Measurements from ENCODE around the gene MARF1. TPM values are rescaled to one million over a fixed set of nuclear protein-coding genes. Genes with fewer than 3 reads are reported as not detected.

The MARF1 gene
- total and polyA plus RNA-seq, 2 of the 8 experiments (the other 6 are each of a cell fraction or from before 2014, with no cell fraction given): 5.6 to 31.4 TPM

GRCh38 chr16:15607700-15608396 lies 35.1 kb downstream of the MARF1 start:
- Histone ChIP-seq H3K36me3 (ENCODE audit: control insufficient read depth in 2 of 4, insufficient read depth in 4 of 4, low read length in 3 of 4) (peaks cover 12 to 39% (median 37%) of the 10 kb centered on the region in 4 experiments), H3K9ac (replicated peaks in 1 of 4; ENCODE audit: extremely low read depth in 1 of 4, low read depth in 3 of 4, low read length in 3 of 4) (no peak overlapping the region), H3K79me2 (ENCODE audit: control insufficient read depth in 1 of 2, insufficient read depth in 2 of 2, low read length in 2 of 2) (no peaks in the 10 kb centered on the region), H2BK20ac (ENCODE audit: low read length) (no peak overlapping the region), H2AK5ac (ENCODE audit: low read depth, low read length) (no peak overlapping the region), H2BK12ac (ENCODE audit: low read depth, low read length) (no peak overlapping the region), H3K14ac (ENCODE audit: insufficient read length) (no peak overlapping the region), H3K4ac (replicated peaks; ENCODE audit: insufficient read length, low read depth, low read length) (no peak overlapping the region), H2BK15ac (ENCODE audit: low read length) (no peak overlapping the region), H3K56ac (replicated peaks; ENCODE audit: insufficient read length, low read depth, low read length) (no peak overlapping the region), H2AFZ (ENCODE audit: low read length) (no peak overlapping the region), H3K23ac (ENCODE audit: insufficient read length) (no peak overlapping the region), H4K91ac (replicated peaks; ENCODE audit: insufficient read length, low read length) (no peak overlapping the region), H3K4me3 (ENCODE audit: extremely low read depth in 1 of 4, insufficient read depth in 2 of 4, low read depth in 3 of 4, low read length in 4 of 4) (no peak overlapping the region), H3K9me3 (ENCODE audit: insufficient read depth in 2 of 2, low read depth in 1 of 2, low read length in 1 of 2) (no peaks in the 10 kb centered on the region), H3K4me1 (replicated peaks in 1 of 4; ENCODE audit: control insufficient read depth in 3 of 4, insufficient read depth in 4 of 4, low read length in 3 of 4) (no peaks in the 10 kb centered on the region), H4K8ac (ENCODE audit: extremely low read depth, insufficient read depth, low read length) (no peak overlapping the region), H2BK120ac (replicated peaks; ENCODE audit: low read depth, low read length) (no peak overlapping the region), H4K20me1 (replicated peaks in 1 of 2; ENCODE audit: control insufficient read depth in 1 of 2, insufficient read depth in 2 of 2, low read length in 2 of 2) (peaks cover 0 to 3% of the 10 kb centered on the region in 2 experiments), H3K23me2 (ENCODE audit: low read depth, low read length) (no peaks in the 10 kb centered on the region), H3K79me1 (ENCODE audit: low read depth, low read length) (no peaks in the 10 kb centered on the region), H3K4me2 (ENCODE audit: insufficient read depth in 1 of 2, low read depth in 2 of 2, low read length in 2 of 2) (no peak overlapping the region), H2BK5ac (ENCODE audit: low read depth, low read length) (no peak overlapping the region), H4K5ac (ENCODE audit: insufficient read length, low read depth, low read length) (no peak overlapping the region), H3K27me3 (replicated peaks in 1 of 4; ENCODE audit: control insufficient read depth in 3 of 4, extremely low read depth in 1 of 4, insufficient read depth in 3 of 4, low read length in 3 of 4) (no peaks in the 10 kb centered on the region), H3K27ac (ENCODE audit: low read depth, low read length) (0 out of 2 replicates have a peak overlapping the region, but pooled peaks have one; percentile 39), H3K18ac (ENCODE audit: extremely low read depth, low read length) (no peak overlapping the region)
- 93% methylated on average over 13 of the region's 13 CpGs; no CpG with 5 or more reads in 1 of the 2 experiments for WGBS, 2 experiments (ENCODE audit: extremely low coverage in 1 of 2, insufficient coverage in 1 of 2, insufficient read length in 1 of 2, insufficient replicate concordance in 2 of 2, low coverage in 1 of 2, low lambda C conversion rate in 2 of 2, missing lambda C conversion rate in 1 of 2)
- FAIRE-seq: no peak
- no peak for DNase-seq (ENCODE audit: low read depth in 1 of 2, low spot score in 2 of 2)
- POLR2A ChIA-PET (ENCODE audit: partially characterized antibody): no interaction called here
- CTCF ChIA-PET (ENCODE audit: partially characterized antibody): interaction anchor here (0.7 to 1.0 kb wide), 3 partner anchors 11 to 34 kb away, joined by 3 read pairs; partner anchors contain the start of gene MARF1
- TF ChIP-seq MAFK (IDR thresholded peaks at IDR 0.05; ENCODE audit: low read depth, low read length) (no peak), BACH1 (IDR thresholded peaks at IDR 0.05; ENCODE audit: low read length) (no peak), RBBP5 (IDR thresholded peaks at IDR 0.05; ENCODE audit: borderline replicate concordance, low read depth, low read length) (no peak), CBX8 (IDR thresholded peaks at IDR 0.05; ENCODE audit: borderline replicate concordance, low read depth, low read length) (no peak), TCF12 (IDR thresholded peaks at IDR 0.05; ENCODE audit: low read depth, low read length) (no peak), NANOG (IDR thresholded peaks at IDR 0.05; ENCODE audit: insufficient read depth, low read depth, low read length, poor library complexity, severe bottlenecking) (no peak), SIRT6 (IDR thresholded peaks at IDR 0.05; ENCODE audit: low read length) (no peak), EZH2 (IDR thresholded peaks at IDR 0.05; ENCODE audit: low read depth, low read length, severe bottlenecking) (no peak), FOSL1 (IDR thresholded peaks at IDR 0.05; ENCODE audit: insufficient read depth, low read depth, low read length) (no peak), TAF1 (IDR thresholded peaks at IDR 0.05; ENCODE audit: low read depth, low read length) (no peak), RAD21 (IDR thresholded peaks at IDR 0.05 in 1 of 2, conservative IDR thresholded peaks at IDR 0.05 in 1 of 2; ENCODE audit: low read depth in 2 of 2, low read length in 2 of 2) (no peak), CHD2 (IDR thresholded peaks at IDR 0.05; ENCODE audit: low read length) (no peak), RFX5 (IDR thresholded peaks at IDR 0.05; ENCODE audit: borderline replicate concordance, low read depth, low read length) (no peak)

Data from H1 (cell line).